Natural killer cell (primary cell): ENCODE measurements around the gene BAHD1. TPM values are rescaled to one million over a fixed set of nuclear protein-coding genes. Genes with fewer than 3 reads are reported as not detected.
A peak's percentile ranks its signal among the peaks of the same experiment; 100 is the strongest.

Experiments used
- ATAC-seq, 3 donors: fragments of 150-1000 bp in 2 of 3; fragments of 200-7000 bp in 1 of 3; cut with Tn5 transposase; 1 replicate in 1 of 3; 2 replicates in 2 of 3; pipeline ENCODE4 v1.10.0; 2021; ENCODE audit warnings: mild to moderate bottlenecking in 2 of 3, moderate library complexity in 2 of 3
- DNase-seq, 2 donors: peaks; one replicate each; pipeline versions ENCODE4 v3.0.0 to v3.0.0-alpha.2; 2013 to 2021; ENCODE audit warnings: mixed read lengths in 1 of 2
- H3K27ac ChIP-seq: one replicate; pipeline ENCODE4 v1.5.1; 2013; ENCODE audit warnings: mild to moderate bottlenecking, low read length
- H3K27me3 ChIP-seq: one replicate; pipeline ENCODE4 v1.6.1; 2013; ENCODE audit warnings: low read length; ENCODE audit not compliant: control insufficient read depth, insufficient read depth
- H3K36me3 ChIP-seq: one replicate; pipeline ENCODE4 v1.6.1; 2013; ENCODE audit warnings: low read length; ENCODE audit not compliant: control insufficient read depth, insufficient read depth
- H3K4me1 ChIP-seq: one replicate; pipeline ENCODE4 v1.6.1; 2013; ENCODE audit warnings: low read length; ENCODE audit not compliant: control insufficient read depth, insufficient read depth
- H3K4me3 ChIP-seq: one replicate; pipeline ENCODE4 v1.5.1; 2013; ENCODE audit warnings: low read length
- H3K9me3 ChIP-seq: one replicate; pipeline ENCODE4 v1.6.1; 2013; ENCODE audit warnings: low read length; ENCODE audit not compliant: control insufficient read depth, insufficient read depth
- H3K27ac Mint-ChIP-seq, 2 donors: one replicate each; pipeline ENCODE4 v1.8.0; 2022; ENCODE audit warnings: mild to moderate bottlenecking in 2 of 2, mixed read lengths in 2 of 2, moderate library complexity in 1 of 2
- H3K27me3 Mint-ChIP-seq, 2 donors: one replicate each; pipeline ENCODE4 v1.8.0; 2022; ENCODE audit warnings: low read depth in 2 of 2, mixed read lengths in 2 of 2
- H3K36me3 Mint-ChIP-seq: one replicate; pipeline ENCODE4 v1.8.0; 2022; ENCODE audit warnings: mixed read lengths
- H3K4me1 Mint-ChIP-seq, 2 donors: one replicate each; pipeline ENCODE4 v1.8.0; 2022; ENCODE audit warnings: mixed read lengths in 2 of 2
- H3K4me3 Mint-ChIP-seq: one replicate; pipeline ENCODE4 v1.8.0; 2022; ENCODE audit warnings: mild to moderate bottlenecking, moderate library complexity, mixed read lengths
- H3K9me3 Mint-ChIP-seq, 2 donors: one replicate each; pipeline ENCODE4 v1.8.0; 2022; ENCODE audit warnings: mixed read lengths in 2 of 2
- CTCF ChIP-seq: fragments of 200-600 bp; IDR thresholded peaks from one replicate; pipeline ENCODE4 v1.8.0; 2022; ENCODE audit warnings: antibody characterized with exemption
- WGBS: methylation state at CpG from one replicate; pipeline ENCODE4 v1.1.7; 2013; ENCODE audit warnings: missing lambda C conversion rate; ENCODE audit not compliant: insufficient coverage; 5-methylcytosine and 5-hydroxymethylcytosine counted together
- intact Hi-C: fragments of 100-400 bp; cut with micrococcal nuclease; formaldehyde crosslinking; loops from one replicate; pipeline ENCODE4 v1.14.2; 2022
- total RNA-seq, 4 donors: library from RNA; stranded (reverse); fragments of 120-200 nt in 1 of 4; gene quantifications; one replicate each; pipeline versions ENCODE4 v1.2.3 to v1.2.4, GENCODE V29; 2013 to 2022

BAHD1 gene
- total RNA-seq, 3 donors from 2014 or later (not counting 1 experiment from before 2014, with no cell fraction given): 29.4 to 48.9 (median 41.8) TPM

- WGBS: 96% methylated on average over 4 of the region's 4 CpGs
- Histone ChIP-seq H3K36me3 (no peaks in the 10 kb centered on the region), H3K27ac (no peak overlapping the region), H3K9me3 (no peaks in the 10 kb centered on the region), H3K27me3 (no peaks in the 10 kb centered on the region), H3K4me3 (no peak overlapping the region), H3K4me1 (peaks cover 26% of the 10 kb centered on the region)
- peak overlapping the region; percentile 83 for H3K4me3 Mint-ChIP-seq
- intact Hi-C loops: loop anchor here (5.0 kb wide), 1 partner anchor 64 kb away; no protein-coding TSS in a partner anchor
- no peak for ATAC-seq
- H3K36me3 Mint-ChIP-seq: no peaks in the 10 kb centered on the region
- TF ChIP-seq CTCF: no peak
- DNase-seq: no peak
- H3K27me3 Mint-ChIP-seq: peaks cover 6% of the 10 kb centered on the region in 2 donors
- H3K9me3 Mint-ChIP-seq: no peaks in the 10 kb centered on the region
- H3K4me1 Mint-ChIP-seq: peaks cover 43 to 56% of the 10 kb centered on the region in 2 donors
- H3K27ac Mint-ChIP-seq: peak overlapping the region in 1 of 2 donors; percentile 84
These were observed 2.5 kb downstream of the BAHD1 start for GRCh38 chr15:40443255-40443654.

- WGBS: 81% methylated on average over 3 of the region's 3 CpGs
- Mint-ChIP-seq H3K4me3 (peak overlapping the region; percentile 35), H3K9me3 (no peaks in the 10 kb centered on the region), H3K36me3 (no peaks in the 10 kb centered on the region), H3K27ac (peak overlapping the region in 1 of 2 donors; percentile 84), H3K27me3 (peaks cover 0 to 3% of the 10 kb centered on the region in 2 donors), H3K4me1 (peaks cover 43 to 52% of the 10 kb centered on the region in 2 donors)
- Histone ChIP-seq H3K36me3 (no peaks in the 10 kb centered on the region), H3K27ac (no peak overlapping the region), H3K27me3 (no peaks in the 10 kb centered on the region), H3K4me1 (peaks cover 26% of the 10 kb centered on the region), H3K9me3 (no peaks in the 10 kb centered on the region), H3K4me3 (no peak overlapping the region)
- ATAC-seq (no peak), DNase-seq (no peak)
- intact Hi-C loops: loop anchor here (5.0 kb wide), 1 partner anchor 63 kb away; no protein-coding TSS in a partner anchor
- TF ChIP-seq CTCF: no peak
These were observed 3.1 kb downstream of the BAHD1 start for GRCh38 chr15:40443846-40444245.

GRCh38 chr15:40444736-40445135 lies 4.0 kb downstream of the BAHD1 start:
- H3K27me3 Mint-ChIP-seq: no peaks in the 10 kb centered on the region
- no peaks in the 10 kb centered on the region for H3K27me3 ChIP-seq
- H3K9me3 Mint-ChIP-seq: no peaks in the 10 kb centered on the region
- H3K27ac ChIP-seq: no peak overlapping the region
- no peaks in the 10 kb centered on the region for H3K36me3 Mint-ChIP-seq
- H3K36me3 ChIP-seq: no peaks in the 10 kb centered on the region
- H3K4me1 ChIP-seq: peaks cover 24% of the 10 kb centered on the region
- H3K4me3 ChIP-seq: no peak overlapping the region
- intact Hi-C loops: loop anchor here (5.0 kb wide), 1 partner anchor 63 kb away; no protein-coding TSS in a partner anchor
- H3K9me3 ChIP-seq: no peaks in the 10 kb centered on the region
- ATAC-seq (no peak), DNase-seq (no peak)
- H3K4me3 Mint-ChIP-seq: peak overlapping the region; percentile 32
- peak overlapping the region in 1 of 2 donors; percentile 84 for H3K27ac Mint-ChIP-seq
- WGBS: 78% methylated on average over 4 of the region's 5 CpGs
- H3K4me1 Mint-ChIP-seq: peaks cover 50 to 56% of the 10 kb centered on the region in 2 donors
- TF ChIP-seq CTCF: no peak

- no peaks in the 10 kb centered on the region for H3K27me3 ChIP-seq
- intact Hi-C loops: no loop called here
- Mint-ChIP-seq H3K4me3 (no peak overlapping the region), H3K27ac (peak overlapping the region in 1 of 2 donors; percentile 36), H3K4me1 (peaks cover 51 to 57% of the 10 kb centered on the region in 2 donors), H3K9me3 (no peaks in the 10 kb centered on the region), H3K27me3 (no peaks in the 10 kb centered on the region), H3K36me3 (no peaks in the 10 kb centered on the region)
- H3K4me1 ChIP-seq: peaks cover 17% of the 10 kb centered on the region
- H3K27ac ChIP-seq: no peak overlapping the region
- WGBS: 91% methylated on average over 9 of the region's 9 CpGs
- no peaks in the 10 kb centered on the region for H3K9me3 ChIP-seq
- H3K4me3 ChIP-seq: no peak overlapping the region
- no peak for DNase-seq
- H3K36me3 ChIP-seq: no peaks in the 10 kb centered on the region
- no peak for TF ChIP-seq CTCF
- no peak for ATAC-seq
These were observed 4.7 kb downstream of the BAHD1 start for GRCh38 chr15:40445421-40445922.
